Endothelial cell of umbilical vein (primary cell): Measurements from ENCODE around the gene CHSY1. TPM values are rescaled to one million over a fixed set of nuclear protein-coding genes. Genes with fewer than 3 reads are reported as not detected.
A peak's percentile ranks its signal among the peaks of the same experiment; 100 is the strongest.

Source experiments
- BruUV-seq: library from RNA; stranded (reverse); fragments of 400-500 nt; replicated peaks from 2 replicates; lab custom pipeline; 2021; lab: Mats Ljungman, UMichigan
- CTCF ChIA-PET: fragments of 300-600, 350-600 bp; sonication (Branson Sonifier 250); formaldehyde crosslinking; loops from one replicate; lab custom pipeline; 2021; ENCODE audit warnings: antibody characterized with exemption, inconsistent platforms; lab: Charles Lee
- POLR2A ChIA-PET: fragments of 300-600, 350-600 bp; sonication (Branson Sonifier 250); formaldehyde crosslinking; loops from one replicate; lab custom pipeline; 2021; ENCODE audit warnings: antibody characterized with exemption, inconsistent platforms; lab: Charles Lee
- DNase-seq: peaks from one replicate; pipeline ENCODE4 v3.0.0-alpha.2; 2011; ENCODE audit warnings: low read depth, low spot score
- FAIRE-seq: peaks from 2 replicates; lab custom pipeline; 2011; peaks lifted over from hg19 to GRCh38; lab: Jason Lieb, UNC
- H2AFZ ChIP-seq: 2 replicates; pipeline ENCODE4 v1.6.0; 2012; ENCODE audit warnings: low read depth, low read length, control low read depth, inconsistent platforms
- H3K27ac ChIP-seq: 2 replicates; pipeline ENCODE4 v1.5.1; 2011; ENCODE audit warnings: low read depth, mild to moderate bottlenecking, control low read depth, low read length, moderate library complexity; ENCODE audit not compliant: insufficient read depth
- H3K27me3 ChIP-seq, 2 experiments: 2 replicates each; pipeline versions ENCODE4 v1.6.0 to v1.6.1; 2011; ENCODE audit warnings: low read length in 2 of 2, mixed read lengths in 1 of 2; ENCODE audit not compliant: control insufficient read depth in 2 of 2, insufficient read depth in 2 of 2
- H3K36me3 ChIP-seq, 2 experiments: 2 replicates in 1 of 2; 3 replicates in 1 of 2; pipeline ENCODE4 v1.5.1; 2011; ENCODE audit warnings: low read length in 2 of 2, mild to moderate bottlenecking in 1 of 2, moderate library complexity in 1 of 2; ENCODE audit not compliant: control insufficient read depth in 2 of 2, insufficient read depth in 2 of 2; ENCODE audit errors: extremely low read depth in 1 of 2
- H3K4me1 ChIP-seq: 3 replicates; pipeline ENCODE4 v1.5.1; 2011; ENCODE audit warnings: mild to moderate bottlenecking, low read length; ENCODE audit not compliant: control insufficient read depth, insufficient read depth; ENCODE audit errors: extremely low read depth
- H3K4me2 ChIP-seq: 2 replicates; pipeline ENCODE4 v1.6.1; 2011; ENCODE audit warnings: low read length, control low read depth, mixed read lengths; ENCODE audit not compliant: insufficient read depth
- H3K4me3 ChIP-seq, 3 experiments: fragments of 200-600 bp in 1 of 3; sonication (generic), shearing (Covaris generic) in 1 of 3; replicated peaks in 1 of 3; 2 replicates each; pipeline ENCODE4 v1.5.1; 2011 to 2016; ENCODE audit warnings: control low read depth in 3 of 3, low read length in 3 of 3, mild to moderate bottlenecking in 2 of 3, inconsistent platforms in 1 of 3, low read depth in 1 of 3, moderate library complexity in 1 of 3; ENCODE audit not compliant: insufficient read depth in 1 of 3
- H3K79me2 ChIP-seq: 2 replicates; pipeline ENCODE4 v1.6.0; 2012; ENCODE audit warnings: low read length, inconsistent platforms; ENCODE audit not compliant: control insufficient read depth, insufficient read depth
- H3K9ac ChIP-seq: replicated peaks from 2 replicates; pipeline ENCODE3; 2011; ENCODE audit warnings: low read length, control low read depth; ENCODE audit not compliant: insufficient read depth; ENCODE audit errors: extremely low read depth
- H3K9me1 ChIP-seq: replicated peaks from 3 replicates; pipeline ENCODE4 v1.6.0; 2011; ENCODE audit warnings: mild to moderate bottlenecking, low read length; ENCODE audit not compliant: control insufficient read depth, insufficient read depth; ENCODE audit errors: extremely low read depth
- H3K9me3 ChIP-seq: replicated peaks from 2 replicates; pipeline ENCODE4 v1.5.1; 2012; ENCODE audit warnings: low read length, inconsistent platforms; ENCODE audit not compliant: control insufficient read depth, insufficient read depth
- H4K20me1 ChIP-seq: replicated peaks from 2 replicates; pipeline ENCODE3; 2011; ENCODE audit warnings: mild to moderate bottlenecking, low read length; ENCODE audit not compliant: control insufficient read depth, insufficient read depth; ENCODE audit errors: extremely low read depth
- CTCF ChIP-seq, 2 donors: IDR thresholded peaks; 1 replicate in 1 of 2; 2 replicates in 1 of 2; pipeline ENCODE4 v1.5.1; 2011; ENCODE audit warnings: low read length in 2 of 2, mild to moderate bottlenecking in 2 of 2, moderate library complexity in 2 of 2, control low read depth in 1 of 2, inconsistent platforms in 1 of 2, low read depth in 1 of 2; ENCODE audit not compliant: insufficient read depth in 1 of 2; ENCODE audit errors: extremely low read depth in 1 of 2
- EZH2 ChIP-seq: IDR thresholded peaks from 2 replicates; pipeline ENCODE4 v1.6.1; 2012; ENCODE audit warnings: borderline replicate concordance, low read depth, mild to moderate bottlenecking, moderate library complexity, low read length, inconsistent platforms; ENCODE audit not compliant: severe bottlenecking
- FOS ChIP-seq: IDR thresholded peaks from 2 replicates; pipeline ENCODE4 v1.6.1; 2011; ENCODE audit warnings: mild to moderate bottlenecking, low read length, moderate library complexity, borderline replicate concordance; ENCODE audit not compliant: insufficient read depth
- JUN ChIP-seq: IDR thresholded peaks from 2 replicates; pipeline ENCODE4 v1.6.1; 2011; ENCODE audit warnings: borderline replicate concordance, low read depth; ENCODE audit not compliant: insufficient read length, insufficient read depth
- MAX ChIP-seq: IDR thresholded peaks from 2 replicates; pipeline ENCODE4 v1.6.1; 2011; ENCODE audit not compliant: insufficient read depth, insufficient read length
- MYC ChIP-seq: IDR thresholded peaks from one replicate; pipeline ENCODE4 v1.6.1; 2011; ENCODE audit warnings: mild to moderate bottlenecking, low read depth, low read length
- POLR2A ChIP-seq: IDR thresholded peaks from 2 replicates; pipeline ENCODE4 v1.6.1; 2012; ENCODE audit warnings: low read depth, mild to moderate bottlenecking, control low read depth, low read length
- dilution Hi-C: fragments of 300-500 bp; cut with MboI; formaldehyde crosslinking; loops from one replicate; pipeline ENCODE4 v1.15.0; 2019; ENCODE audit warnings: low sequenced_read_pairs; ENCODE audit not compliant: extremely low pct_ligation_motif_present
- intact Hi-C: fragments of 100-400 bp; cut with micrococcal nuclease; formaldehyde crosslinking; loops from one replicate; pipeline ENCODE4 v1.10.0; 2022
- polyA plus RNA-seq, 4 experiments: library from polyadenylated mRNA; depleted of rRNA in 3 of 4; stranded (reverse) in 3 of 4; unstranded in 1 of 4; fragments of >200 nt; gene quantifications; 2 replicates each; pipeline versions ENCODE4 v1.2.1 to v1.2.3, GENCODE V29; 2011 to 2012; ENCODE audit warnings: missing spikeins in 1 of 4
- total RNA-seq: library from RNA; stranded (reverse); gene quantifications from 2 replicates; pipeline ENCODE4 v1.2.3, GENCODE V29; 2021

CHSY1 gene
- total and polyA plus RNA-seq, 2 donors (not counting 3 experiments of a cell fraction or from before 2014, with no cell fraction given), result 23.7 to 50.8 TPM

DNA sequence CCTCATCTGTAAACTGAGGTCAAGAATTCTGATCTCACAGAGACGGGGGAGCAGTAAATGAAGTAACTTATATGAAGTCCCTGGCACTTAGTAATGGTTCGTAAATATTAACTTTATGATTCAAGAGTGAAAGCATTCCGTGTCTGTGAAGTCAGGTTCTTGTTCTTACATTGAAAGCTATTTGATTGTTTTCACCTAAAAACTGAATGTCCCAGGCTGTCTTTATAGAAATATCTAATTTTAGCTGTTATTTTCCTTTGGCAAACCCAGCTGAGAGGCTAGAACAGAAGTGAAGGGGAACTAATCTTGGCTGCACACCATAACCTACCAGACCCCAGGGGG, 84.5 kb downstream of the CHSY1 start:
- Histone ChIP-seq H4K20me1 (no peaks in the 10 kb centered on the region), H3K27ac (peak overlapping the region; percentile 98), H3K9me1 (no peaks in the 10 kb centered on the region), H3K4me3 (peak overlapping the region in 1 of 3 experiments; percentile 19), H3K27me3 (no peaks in the 10 kb centered on the region), H3K4me2 (peak overlapping the region; percentile 82), H3K79me2 (no peaks in the 10 kb centered on the region), H3K36me3 (no peaks in the 10 kb centered on the region), H3K9ac (peak overlapping the region; percentile 83), H3K4me1 (peaks cover 37% of the 10 kb centered on the region), H3K9me3 (peaks cover 2% of the 10 kb centered on the region), H2AFZ (peak overlapping the region; percentile 55)
- dilution Hi-C loops, result no loop called here
- intact Hi-C loops, result loop anchor here (1.0 kb wide), 4 partner anchors 9 to 83 kb away; no protein-coding TSS in a partner anchor
- DNase-seq (peak; percentile 91), FAIRE-seq (no peak)
- CTCF ChIA-PET, result interaction anchor here (1.0 to 5.0 kb wide), 12 partner anchors 9 to 91 kb away, joined by 3 to 23 read pairs (median 7); partner anchors contain the start of gene CHSY1
- TF ChIP-seq MAX (no peak), MYC (no peak), EZH2 (no peak), CTCF (IDR thresholded peaks at IDR 0.05; ENCODE audit: extremely low read depth in 1 of 2, insufficient read depth in 1 of 2, low read depth in 1 of 2, low read length in 2 of 2) (peak in 1 of 2 donors; percentile 13), FOS (no peak), POLR2A (no peak), JUN (no peak)
- BruUV-seq, result TSS peak; percentile 86
- POLR2A ChIA-PET, result interaction anchor here (0.6 to 1.7 kb wide), 5 partner anchors 9 to 89 kb away, joined by 3 to 8 read pairs (median 6); partner anchors contain the start of gene CHSY1
